GM12878 (cell line): Measurements from ENCODE around the gene FAM171A1. TPM values are rescaled to one million over a fixed set of nuclear protein-coding genes. Genes with fewer than 3 reads are reported as not detected.
A peak's percentile ranks its signal among the peaks of the same experiment; 100 is the strongest.

Source experiments
- BCLAF1 ChIP-seq: fragments of 450-650 bp; IDR thresholded peaks from 2 replicates; pipeline ENCODE4 v1.6.1; 2017; ENCODE audit warnings: antibody characterized with exemption, mild to moderate bottlenecking, moderate library complexity
- CHD1 ChIP-seq: IDR thresholded peaks from 2 replicates; pipeline ENCODE4 v1.6.1; 2012; ENCODE audit warnings: low read depth, low read length, improper control_type of control experiment
- E2F8 ChIP-seq: fragments of 450-650 bp; IDR thresholded peaks from 2 replicates; pipeline ENCODE4 v1.6.1; 2018; ENCODE audit warnings: mild to moderate bottlenecking, low read depth, moderate library complexity; ENCODE audit not compliant: partially characterized antibody
- E4F1 ChIP-seq: fragments of 450-650 bp; IDR thresholded peaks from 2 replicates; pipeline ENCODE4 v1.6.1; 2018; ENCODE audit warnings: borderline replicate concordance, mild to moderate bottlenecking; ENCODE audit not compliant: partially characterized antibody
- EED ChIP-seq: sonication (generic); IDR thresholded peaks from 2 replicates; pipeline ENCODE4 v1.6.1; 2016; ENCODE audit warnings: antibody characterized with exemption, low read depth
- IKZF2 ChIP-seq, 2 experiments: fragments of 450-650 bp; IDR thresholded peaks; 2 replicates each; pipeline ENCODE4 v1.6.1; 2017; ENCODE audit warnings: mild to moderate bottlenecking in 2 of 2, moderate library complexity in 2 of 2
- MTA3 ChIP-seq: IDR thresholded peaks from 2 replicates; pipeline ENCODE4 v1.6.1; 2012; ENCODE audit warnings: low read length, inconsistent platforms, borderline replicate concordance
- NFIC ChIP-seq: IDR thresholded peaks from 2 replicates; pipeline ENCODE4 v1.6.1; 2012; ENCODE audit warnings: low read depth, mild to moderate bottlenecking, inconsistent platforms, low read length, moderate library complexity
- NR2F1 ChIP-seq: fragments of 450-650 bp; conservative IDR thresholded peaks from 2 replicates; pipeline ENCODE4 v1.6.1; 2017; ENCODE audit warnings: mild to moderate bottlenecking
- RELA ChIP-seq: fragments of 450-650 bp; IDR thresholded peaks from 2 replicates; pipeline ENCODE4 v1.8.0; 2014; ENCODE audit warnings: borderline replicate concordance; ENCODE audit not compliant: partially characterized antibody
- SMC3 ChIP-seq: IDR thresholded peaks from 2 replicates; pipeline ENCODE4 v1.6.1; 2011; ENCODE audit warnings: low read length, improper control_type of control experiment, borderline replicate concordance
- STAT3 ChIP-seq: IDR thresholded peaks from 2 replicates; pipeline ENCODE4 v1.6.1; 2011; ENCODE audit warnings: low read depth, low read length, improper control_type of control experiment
- ZBTB33 ChIP-seq: fragments of 450-650 bp; IDR thresholded peaks from 2 replicates; pipeline ENCODE4 v1.6.1; 2017; ENCODE audit warnings: mild to moderate bottlenecking
- ZNF592 ChIP-seq: fragments of 450-650 bp; IDR thresholded peaks from 2 replicates; pipeline ENCODE4 v1.6.1; 2017; ENCODE audit warnings: mild to moderate bottlenecking, moderate library complexity
- ZSCAN29 ChIP-seq: fragments of 450-650 bp; IDR thresholded peaks from 2 replicates; pipeline ENCODE4 v1.6.1; 2017; ENCODE audit warnings: mild to moderate bottlenecking, moderate library complexity
- ZZZ3 ChIP-seq: IDR thresholded peaks from 2 replicates; pipeline ENCODE4 v1.6.1; 2011; ENCODE audit warnings: low read depth; ENCODE audit not compliant: control insufficient read depth, insufficient read length
- polyA plus RNA-seq, 11 experiments: library from polyadenylated mRNA; depleted of rRNA in 4 of 11; unstranded in 6 of 11; stranded (reverse) in 5 of 11; fragments of >200 nt; fragmentation: Nextera tagmentation in 4 of 11; fragmentation: Illumina TruSeq in 1 of 11; extraction: Ambion mirVana in 4 of 11; extraction: Trizol in 1 of 11; gene quantifications; 1 replicate in 1 of 11; 2 replicates in 10 of 11; pipeline versions ENCODE4 v1.2.1 to v1.2.3, GENCODE V29; 2011 to 2016; ENCODE audit warnings: inconsistent platforms in 2 of 11, missing spikeins in 2 of 11, low read depth in 1 of 11
- total RNA-seq, 4 experiments: library from RNA; depleted of rRNA in 3 of 4; stranded (reverse); fragments of >200 nt in 3 of 4; fragmentation: Illumina TruSeq in 1 of 4; extraction: Trizol in 1 of 4; gene quantifications; 2 replicates each; pipeline versions ENCODE4 v1.2.1 to v1.2.3, GENCODE V29; 2013 to 2021

FAM171A1 gene
- total and polyA plus RNA-seq, 10 of the 15 experiments (the other 5 are each of a cell fraction or from before 2014, with no cell fraction given), result 0.05 to 0.28 (median 0.10) TPM; not detected in 1

- TF ChIP-seq E4F1 (no peak), IKZF2 (IDR thresholded peaks at IDR 0.05) (no peak), BCLAF1 (no peak), EED (no peak), NR2F1 (no peak), ZZZ3 (no peak), RELA (peak; percentile 56), E2F8 (no peak), ZBTB33 (no peak), STAT3 (no peak), ZSCAN29 (no peak), CHD1 (no peak), ZNF592 (no peak), MTA3 (no peak), NFIC (no peak), SMC3 (peak; percentile 19; the same call in 1 of the 2 replicates)
These were observed 202.8 kb downstream of the FAM171A1 start, which contains the start of gene NMT2 (continued) for GRCh38 chr10:15168291-15168785.
